ENCODE results near the gene PRLHR.

DNA sequence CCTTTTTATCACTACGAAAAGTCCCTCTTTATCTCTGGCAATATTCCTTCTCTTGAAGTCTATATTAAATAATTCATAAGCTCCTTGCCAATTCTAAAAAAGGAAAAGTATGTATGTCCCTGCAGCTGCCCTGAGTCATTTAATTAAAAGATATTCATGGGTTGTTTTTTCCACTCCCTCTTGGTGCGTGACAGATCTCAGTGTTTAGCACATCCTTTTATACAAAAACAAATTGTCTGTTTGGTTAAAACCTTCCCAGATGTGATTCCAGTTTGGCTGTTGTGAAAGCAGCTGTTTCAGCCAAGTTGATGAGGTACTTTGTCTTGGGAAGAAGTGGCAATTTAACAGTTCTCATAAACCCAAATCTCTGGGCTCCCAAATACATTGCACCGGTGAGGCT lies 33.8 kb upstream of the PRLHR start:
- TF ChIP-seq, protein P1, sequence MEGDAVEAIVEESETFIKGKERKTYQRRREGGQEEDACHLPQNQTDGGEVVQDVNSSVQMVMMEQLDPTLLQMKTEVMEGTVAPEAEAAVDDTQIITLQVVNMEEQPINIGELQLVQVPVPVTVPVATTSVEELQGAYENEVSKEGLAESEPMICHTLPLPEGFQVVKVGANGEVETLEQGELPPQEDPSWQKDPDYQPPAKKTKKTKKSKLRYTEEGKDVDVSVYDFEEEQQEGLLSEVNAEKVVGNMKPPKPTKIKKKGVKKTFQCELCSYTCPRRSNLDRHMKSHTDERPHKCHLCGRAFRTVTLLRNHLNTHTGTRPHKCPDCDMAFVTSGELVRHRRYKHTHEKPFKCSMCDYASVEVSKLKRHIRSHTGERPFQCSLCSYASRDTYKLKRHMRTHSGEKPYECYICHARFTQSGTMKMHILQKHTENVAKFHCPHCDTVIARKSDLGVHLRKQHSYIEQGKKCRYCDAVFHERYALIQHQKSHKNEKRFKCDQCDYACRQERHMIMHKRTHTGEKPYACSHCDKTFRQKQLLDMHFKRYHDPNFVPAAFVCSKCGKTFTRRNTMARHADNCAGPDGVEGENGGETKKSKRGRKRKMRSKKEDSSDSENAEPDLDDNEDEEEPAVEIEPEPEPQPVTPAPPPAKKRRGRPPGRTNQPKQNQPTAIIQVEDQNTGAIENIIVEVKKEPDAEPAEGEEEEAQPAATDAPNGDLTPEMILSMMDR (IDR thresholded peaks at IDR 0.05), result no peak
- no peak for TF ChIP-seq POLR2A (IDR thresholded peaks at IDR 0.05)

Data from lower leg skin (tissue), 3 donors.